GM18526 (cell line): ENCODE results near the gene ELK3.

Experiments
- POLR2A ChIP-seq: IDR thresholded peaks from 3 replicates; pipeline ENCODE4 v1.6.1; 2011; ENCODE audit not compliant: insufficient read length; ENCODE audit errors: extremely low read depth

Gene ELK3

DNA sequence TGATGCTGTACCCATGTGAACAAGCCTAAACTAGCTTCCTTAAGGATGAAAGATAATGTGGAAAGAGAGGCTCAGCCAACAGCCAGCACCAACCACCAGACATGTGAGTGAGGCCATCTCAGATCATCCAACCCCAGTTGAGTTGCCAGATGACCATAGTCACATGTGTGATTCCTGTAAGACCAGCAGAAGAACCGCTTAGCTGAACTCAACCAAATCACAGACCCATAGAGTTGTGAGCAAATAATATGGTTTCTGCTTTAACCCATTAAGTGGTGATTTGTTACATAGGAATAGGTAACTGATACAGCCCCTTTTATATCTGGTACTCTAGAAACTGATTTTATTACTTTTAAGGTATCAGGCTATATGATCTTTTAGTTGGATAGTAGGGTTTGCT is 17.6 kb upstream of the ELK3 start:
- TF ChIP-seq POLR2A = no peak

DNA sequence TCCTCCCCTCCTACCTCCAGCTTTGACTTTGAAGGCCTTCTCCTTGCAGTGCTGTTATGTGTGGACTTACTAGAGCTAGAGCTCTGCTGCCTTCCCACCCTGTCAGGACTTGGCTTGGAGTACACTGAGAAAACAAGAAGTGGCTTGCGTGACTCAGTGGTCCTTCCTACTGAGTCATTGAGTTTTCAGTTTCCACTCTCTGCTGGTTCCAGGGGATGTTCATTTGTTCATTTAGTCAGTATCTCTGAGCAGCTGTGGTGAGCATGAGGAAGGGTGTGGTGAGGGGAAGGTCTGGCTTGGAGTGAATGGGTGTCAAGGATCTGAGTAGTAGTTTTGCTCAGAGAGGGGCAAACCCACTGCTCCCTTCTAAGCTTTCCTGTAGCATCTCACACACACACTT is 17.2 kb upstream of the ELK3 start:
- no peak for TF ChIP-seq POLR2A

GRCh38 chr12:96183734-96184370 is 10.3 kb upstream of the ELK3 start:
- TF ChIP-seq POLR2A = no peak

GRCh38 chr12:96185914-96186313 is 8.3 kb upstream of the ELK3 start:
- no peak for TF ChIP-seq POLR2A

DNA sequence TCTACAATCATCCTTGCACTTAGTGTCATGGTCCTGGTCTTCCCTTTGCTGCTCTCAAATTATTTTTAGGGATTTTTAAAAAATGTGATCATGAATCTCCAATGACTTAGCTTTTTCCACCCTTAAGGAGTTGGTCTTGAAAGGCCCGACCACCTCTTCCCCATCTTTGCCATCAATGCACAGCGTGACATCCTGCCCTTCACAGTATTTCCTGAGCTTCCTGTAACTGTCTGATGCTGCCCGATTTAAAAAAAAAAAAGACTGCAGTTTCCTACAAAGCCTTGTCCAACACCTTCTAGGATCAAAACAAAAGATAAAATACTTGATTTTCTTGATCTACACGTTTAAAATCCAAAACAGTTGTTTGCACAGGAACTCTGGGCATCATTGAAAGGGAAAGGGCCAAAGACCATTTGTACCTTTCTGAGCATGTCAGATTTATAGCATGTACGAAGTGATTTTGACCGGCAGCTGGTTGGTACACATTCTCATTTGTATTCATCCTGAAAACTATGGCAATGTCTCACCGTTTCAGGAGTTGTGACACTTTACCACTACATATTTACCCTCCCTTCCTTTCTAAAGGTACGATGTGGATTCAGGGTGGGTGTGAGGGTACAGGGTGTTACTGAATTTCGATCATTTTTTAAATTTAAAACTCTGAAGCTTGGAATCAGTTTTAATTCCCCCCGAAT is 7.4 kb upstream of the ELK3 start:
- no peak for TF ChIP-seq POLR2A

DNA sequence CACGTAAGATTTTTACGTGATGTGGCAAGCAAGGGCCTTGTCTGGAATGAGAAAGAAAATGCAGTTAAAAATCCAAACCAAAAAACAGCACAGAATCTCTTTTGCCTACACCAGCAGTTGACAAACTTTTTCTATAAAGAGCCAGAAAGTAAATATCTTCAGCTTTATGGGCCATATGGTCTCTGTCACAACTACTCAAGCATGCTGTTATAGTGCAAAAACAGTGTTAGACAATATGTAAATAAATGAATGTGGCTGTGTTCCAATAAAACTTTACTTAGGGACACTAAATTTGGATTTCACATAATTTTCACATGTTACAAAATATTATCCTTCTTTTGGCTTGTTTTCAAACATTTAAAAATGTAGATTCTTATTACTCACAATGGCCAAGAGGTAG is 6.2 kb upstream of the ELK3 start:
- TF ChIP-seq POLR2A = no peak

GRCh38 chr12:96189781-96190180 is 4.4 kb upstream of the ELK3 start:
- TF ChIP-seq POLR2A = no peak

- no peak for TF ChIP-seq POLR2A
Measured at GRCh38 chr12:96190413-96191108, 3.6 kb upstream of the ELK3 start.

GRCh38 chr12:96192926-96193573 is 1.1 kb upstream of the ELK3 start:
- no peak for TF ChIP-seq POLR2A

GRCh38 chr12:96194576-96194889 is 358 bp downstream of the ELK3 start:
- TF ChIP-seq POLR2A = no peak

GRCh38 chr12:96194971-96195844 is 1.0 kb downstream of the ELK3 start:
- no peak for TF ChIP-seq POLR2A

- TF ChIP-seq POLR2A = no peak
Measured at GRCh38 chr12:96195845-96196451, 1.8 kb downstream of the ELK3 start.

DNA sequence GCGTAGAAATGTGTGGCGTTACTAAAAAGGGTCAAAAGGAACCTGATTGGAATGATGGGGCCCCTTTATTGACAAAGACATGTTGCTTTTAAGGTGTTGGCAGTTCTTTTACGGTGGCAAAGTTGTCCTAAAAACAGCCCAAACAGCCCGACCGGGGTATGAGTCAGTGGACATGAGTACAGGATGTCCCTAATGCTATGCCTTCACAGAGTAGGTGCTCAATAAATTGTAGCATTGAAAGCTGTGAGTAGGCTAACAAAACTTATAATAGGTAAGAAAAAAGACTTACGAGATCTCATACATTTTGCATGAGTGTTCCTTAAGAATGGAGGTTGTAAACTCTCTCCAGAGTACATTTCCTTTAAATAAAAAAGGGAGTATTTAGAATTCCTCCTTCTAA is 2.6 kb downstream of the ELK3 start:
- no peak for TF ChIP-seq POLR2A

DNA sequence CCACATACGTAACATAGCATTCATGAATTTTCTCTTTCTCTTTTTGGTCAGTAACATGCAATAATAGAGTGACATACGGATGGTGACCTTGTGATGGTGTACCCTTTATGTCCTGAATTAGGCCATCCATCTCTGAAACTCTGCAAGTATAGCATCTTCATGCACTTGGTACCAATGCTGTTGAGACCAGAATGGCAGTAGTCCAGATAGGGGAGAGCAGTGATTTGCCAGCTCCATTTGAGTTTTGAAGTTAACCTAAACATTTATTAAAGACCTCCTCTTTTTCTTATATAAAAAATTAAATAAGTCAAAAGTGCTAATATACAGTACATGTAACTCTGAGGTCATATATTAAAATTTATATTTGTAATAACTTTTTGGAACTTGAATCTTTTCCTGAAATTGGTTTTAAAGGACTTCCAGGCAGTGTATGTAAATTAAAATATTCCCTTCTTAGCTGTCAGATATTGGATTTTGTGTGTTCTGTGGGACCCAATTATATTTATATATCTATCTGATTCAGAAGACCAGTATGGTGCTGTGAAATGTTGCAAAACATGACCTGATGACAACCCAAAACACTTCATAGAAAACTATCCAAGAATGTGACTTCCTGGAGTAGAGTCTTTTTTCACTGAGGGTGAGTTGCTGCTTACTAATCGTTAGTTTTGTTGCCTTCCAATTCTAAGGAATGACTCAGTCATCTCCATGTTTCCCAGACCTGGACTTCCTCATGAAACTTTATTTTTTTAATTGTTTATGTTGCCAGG is 3.5 kb downstream of the ELK3 start:
- TF ChIP-seq POLR2A = no peak
